HG03520 (cell line): Measurements from ENCODE around the gene PWP2.
"Not testable (repeated sequence)": the region's sequence is repeated elsewhere in the genome, so short reads cannot be mapped to it uniquely, and the experiment has no call there.

Experiments
- ATAC-seq: cut with Tn5 transposase; IDR thresholded peaks from one replicate; pipeline ENCODE4 v1.9.1; 2021; ENCODE audit warnings: mild to moderate bottlenecking, moderate library complexity; ENCODE audit not compliant: unreplicated experiment

Gene PWP2

GRCh38 chr21:44082648-44083440, 24.4 kb upstream of the PWP2 start:
- ATAC-seq = no peak

GRCh38 chr21:44083631-44084291, 23.4 kb upstream of the PWP2 start:
- ATAC-seq = no peak

GRCh38 chr21:44084496-44085241, 22.5 kb upstream of the PWP2 start:
- ATAC-seq = no peak

- ATAC-seq = no peak
These were observed 21.5 kb upstream of the PWP2 start for GRCh38 chr21:44085491-44086321.

- ATAC-seq = no peak
These were observed 20.4 kb upstream of the PWP2 start for GRCh38 chr21:44086636-44087425.

- ATAC-seq = no peak
These were observed 19.5 kb upstream of the PWP2 start for GRCh38 chr21:44087426-44088400.

GRCh38 chr21:44088401-44088780, 18.8 kb upstream of the PWP2 start:
- ATAC-seq = no peak

- ATAC-seq = no peak
These were observed 17.9 kb upstream of the PWP2 start for GRCh38 chr21:44089001-44089911.

GRCh38 chr21:44090325-44090724, 16.9 kb upstream of the PWP2 start:
- no peak for ATAC-seq

- no peak for ATAC-seq
These were observed 15.0 kb upstream of the PWP2 start for GRCh38 chr21:44092211-44092610.

GRCh38 chr21:44093761-44094160, 13.4 kb upstream of the PWP2 start:
- no peak for ATAC-seq

GRCh38 chr21:44094832-44095231, 12.4 kb upstream of the PWP2 start:
- no peak for ATAC-seq

- not testable (repeated sequence) for ATAC-seq
These were observed 8.7 kb upstream of the PWP2 start for GRCh38 chr21:44098507-44098906.

- ATAC-seq = not testable (repeated sequence)
These were observed 8.2 kb upstream of the PWP2 start for GRCh38 chr21:44098964-44099363.

GRCh38 chr21:44107589-44107988, 390 bp downstream of the PWP2 start:
- not testable (repeated sequence) for ATAC-seq

- ATAC-seq = not testable (repeated sequence)
These were observed 6.6 kb downstream of the PWP2 start for GRCh38 chr21:44113702-44114371.

GRCh38 chr21:44122131-44122530, 14.9 kb downstream of the PWP2 start:
- ATAC-seq = not testable (repeated sequence)
